HG03439 (cell line): ENCODE results near the gene NDST1.

ENCODE experiments used
- ATAC-seq: cut with Tn5 transposase; IDR thresholded peaks from one replicate; pipeline ENCODE4 v1.9.1; 2021; ENCODE audit warnings: mild to moderate bottlenecking, moderate library complexity; ENCODE audit not compliant: unreplicated experiment

Gene NDST1

GRCh38 chr5:150583541-150584225 is 75.8 kb downstream of the NDST1 start:
- no peak for ATAC-seq

- no peak for ATAC-seq
Observed at GRCh38 chr5:150584556-150585335, 76.8 kb downstream of the NDST1 start.

GRCh38 chr5:150585781-150586341 is 77.9 kb downstream of the NDST1 start:
- ATAC-seq = no peak

GRCh38 chr5:150587016-150587415 is 79.1 kb downstream of the NDST1 start:
- no peak for ATAC-seq

DNA sequence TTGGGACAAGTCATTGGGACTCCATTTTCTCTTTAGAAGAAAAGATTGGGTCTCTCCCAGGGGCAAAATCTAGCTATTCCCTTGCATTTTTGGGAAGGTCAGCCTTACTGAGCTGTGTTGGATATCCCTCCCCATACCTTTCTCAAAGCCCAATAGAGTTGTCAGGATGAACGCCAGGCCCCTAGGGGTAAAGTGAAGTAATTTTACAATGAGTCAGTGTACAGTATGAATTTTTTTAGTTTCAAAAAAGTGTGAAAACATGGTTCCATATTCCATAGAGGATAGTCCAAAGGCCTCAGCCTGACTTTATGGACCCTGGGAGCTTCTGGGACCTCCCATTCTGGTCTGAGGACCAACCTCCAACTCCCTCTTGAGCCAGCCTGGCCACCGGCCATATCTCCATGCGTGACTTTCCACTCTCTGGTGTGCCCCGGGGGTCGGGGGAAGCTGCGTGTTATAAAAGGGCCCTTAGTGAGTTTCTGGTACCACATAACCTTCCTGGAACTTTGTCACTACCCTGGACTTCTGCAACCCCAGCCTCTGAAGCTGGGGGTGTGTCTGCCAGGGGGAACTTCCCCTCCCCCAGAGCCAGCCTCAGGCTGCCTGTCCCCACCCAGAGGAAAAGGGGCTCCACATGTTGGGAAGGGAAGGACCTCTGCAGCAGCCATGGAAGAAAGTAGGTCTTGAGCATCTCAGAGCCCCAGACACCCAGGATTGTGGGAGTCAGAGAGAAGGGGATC is 80.1 kb downstream of the NDST1 start:
- ATAC-seq = no peak

- ATAC-seq = no peak
Observed at GRCh38 chr5:150588596-150588890, 80.6 kb downstream of the NDST1 start.

DNA sequence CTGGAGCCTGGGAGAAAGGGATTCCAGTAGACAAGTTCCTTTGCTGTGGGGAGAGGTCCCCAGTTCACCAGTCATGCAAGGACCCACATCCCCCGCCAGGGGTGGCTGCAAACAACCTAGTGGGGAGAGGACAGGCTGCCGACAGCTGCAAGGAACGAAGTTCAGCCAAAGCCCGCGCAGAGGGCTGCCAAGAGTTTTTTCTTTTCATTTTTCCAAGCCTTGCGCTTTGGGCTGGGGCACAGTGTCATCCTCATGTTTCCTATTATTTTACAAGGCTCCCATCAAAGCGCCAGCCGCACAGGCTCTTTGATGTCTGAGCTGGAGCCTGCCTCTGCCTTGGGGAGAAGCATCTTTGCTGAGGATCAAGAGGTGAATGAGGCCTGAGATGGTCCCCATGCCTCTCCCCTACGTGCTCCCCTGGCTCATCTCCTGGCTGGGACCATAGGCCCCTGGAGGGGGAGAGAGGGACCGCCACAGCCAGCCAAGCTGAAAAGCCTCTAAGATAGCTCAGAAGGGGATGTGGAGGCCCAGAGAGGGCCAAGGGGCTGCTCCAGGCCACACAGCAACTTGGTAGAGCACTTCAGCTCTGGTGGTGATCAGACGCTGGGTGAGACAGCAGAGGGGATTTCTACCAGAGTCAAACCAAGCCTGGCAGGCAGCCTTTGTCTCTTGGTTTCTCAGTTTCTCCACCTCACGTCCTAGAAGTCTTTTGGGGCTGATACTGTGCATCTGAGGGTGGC is 82.1 kb downstream of the NDST1 start:
- peak; percentile 71 for ATAC-seq

DNA sequence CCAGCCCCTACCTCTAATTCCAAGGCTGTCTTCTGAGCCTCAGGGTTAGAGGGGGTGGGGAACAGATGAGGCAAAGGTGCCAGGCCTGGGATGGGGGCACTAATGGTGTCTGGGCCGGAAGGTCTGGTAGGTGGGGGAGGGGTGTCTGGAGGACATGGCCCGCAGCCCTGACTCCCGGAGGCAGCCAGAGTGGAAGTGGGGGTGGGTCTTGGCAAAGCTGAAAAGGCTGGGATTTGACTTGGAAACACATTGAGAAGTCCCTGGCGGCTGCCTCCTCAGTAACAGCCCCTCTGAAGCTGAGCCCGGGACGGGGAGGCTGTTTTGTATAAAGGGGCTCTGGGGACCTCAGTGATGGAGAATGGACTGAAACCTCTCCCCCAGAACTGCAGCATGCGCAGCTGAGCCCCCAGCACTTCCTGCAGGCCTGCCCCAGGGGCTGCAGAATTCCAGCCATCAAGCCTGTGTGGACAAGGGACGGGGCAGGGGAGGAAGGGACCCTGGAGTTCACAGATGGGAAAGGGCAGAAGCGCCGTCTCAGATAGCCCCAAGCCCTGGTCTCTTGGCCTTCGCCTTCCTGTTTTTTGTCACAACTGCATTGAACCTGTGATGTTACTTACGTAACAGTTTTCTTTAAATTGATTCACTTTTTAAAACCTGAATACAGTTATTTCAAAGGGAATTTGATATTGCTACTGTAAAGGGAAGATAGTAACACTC is 83.2 kb downstream of the NDST1 start:
- ATAC-seq = no peak

DNA sequence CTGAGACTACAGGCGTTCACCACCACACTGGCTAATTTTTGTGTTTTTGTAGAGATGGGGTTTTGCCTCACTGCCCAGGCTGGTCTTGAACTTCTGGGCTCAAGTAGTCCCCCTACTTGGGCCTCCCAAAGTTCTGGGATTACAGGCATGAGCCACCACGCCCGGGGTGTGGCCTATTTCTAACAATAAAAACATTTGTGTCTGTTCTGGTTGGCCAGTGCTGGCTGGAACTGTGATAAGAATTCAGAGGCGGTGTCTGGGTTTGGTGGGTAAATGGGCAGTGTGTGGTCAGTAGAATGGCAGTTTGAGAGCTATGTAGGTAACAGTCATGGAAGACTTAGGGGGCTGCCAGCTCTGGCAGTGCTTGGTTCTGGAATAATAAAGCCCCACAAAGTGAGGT is 85.7 kb downstream of the NDST1 start:
- ATAC-seq = no peak

DNA sequence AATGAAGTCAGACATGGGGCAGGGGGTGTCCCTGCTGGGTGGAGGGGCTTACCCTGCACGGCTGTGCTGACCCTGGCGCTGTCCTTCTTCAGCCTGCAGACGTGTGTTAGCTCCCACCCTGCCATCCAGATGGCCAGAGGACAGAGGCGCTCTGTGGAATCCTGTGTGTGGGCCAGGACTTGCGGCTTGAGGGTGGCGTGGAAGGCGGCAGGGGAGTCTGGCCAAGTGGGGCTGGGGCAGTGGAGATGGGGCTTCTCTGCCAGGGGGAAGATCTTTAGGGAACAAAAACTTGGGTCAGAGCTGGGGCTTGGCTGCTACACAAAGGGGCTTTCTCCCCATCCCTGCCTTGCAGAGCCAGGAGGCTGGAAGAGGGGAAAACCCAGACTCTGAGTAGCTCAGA is 86.1 kb downstream of the NDST1 start:
- no peak for ATAC-seq

DNA sequence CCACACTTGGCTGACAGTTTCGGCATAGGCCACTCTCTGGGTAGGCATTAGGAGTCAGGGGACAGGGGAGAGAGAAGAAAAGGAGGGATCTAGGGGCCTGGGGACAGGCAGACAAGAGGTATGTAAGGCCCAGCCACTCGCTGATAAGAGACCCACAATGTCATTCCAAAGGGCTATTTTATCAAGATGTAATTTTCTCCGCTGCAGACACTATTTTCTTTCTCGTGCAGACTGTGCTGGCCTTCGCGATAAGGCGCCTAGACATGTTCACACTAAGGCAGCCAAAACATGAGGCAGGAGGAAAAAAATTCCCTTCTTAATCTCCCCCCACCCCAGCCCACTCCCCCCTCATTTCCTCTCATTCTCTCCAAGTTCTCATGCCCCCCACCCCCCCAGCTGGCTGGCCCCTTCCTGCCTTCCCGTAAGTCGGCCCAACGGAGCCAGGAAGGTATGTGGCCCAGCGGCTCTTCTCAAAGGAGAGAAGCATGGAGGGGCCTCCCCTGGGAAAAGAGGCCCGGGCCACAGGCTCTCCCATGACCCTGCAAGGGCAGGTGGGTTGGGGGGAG is 87.6 kb downstream of the NDST1 start:
- ATAC-seq = no peak

DNA sequence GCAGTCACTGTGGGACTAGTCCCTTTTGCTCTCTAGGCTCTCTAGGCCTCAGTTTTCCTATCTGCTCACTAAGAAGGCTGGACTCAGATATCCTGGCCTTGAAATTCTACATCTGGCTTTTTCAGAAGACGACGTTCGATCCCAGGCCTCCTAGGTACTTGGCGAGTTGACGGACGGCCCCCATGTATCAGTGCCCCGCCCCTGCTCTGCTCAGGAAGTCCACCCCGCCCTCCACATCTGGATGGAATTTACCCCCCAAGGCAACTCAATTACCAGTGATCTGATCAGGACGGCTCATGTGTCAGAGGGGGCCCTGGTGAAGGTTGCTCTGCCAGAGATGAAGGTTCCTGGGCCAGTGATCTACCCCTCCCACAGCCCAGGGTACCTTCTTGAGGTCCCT is 88.4 kb downstream of the NDST1 start:
- no peak for ATAC-seq

DNA sequence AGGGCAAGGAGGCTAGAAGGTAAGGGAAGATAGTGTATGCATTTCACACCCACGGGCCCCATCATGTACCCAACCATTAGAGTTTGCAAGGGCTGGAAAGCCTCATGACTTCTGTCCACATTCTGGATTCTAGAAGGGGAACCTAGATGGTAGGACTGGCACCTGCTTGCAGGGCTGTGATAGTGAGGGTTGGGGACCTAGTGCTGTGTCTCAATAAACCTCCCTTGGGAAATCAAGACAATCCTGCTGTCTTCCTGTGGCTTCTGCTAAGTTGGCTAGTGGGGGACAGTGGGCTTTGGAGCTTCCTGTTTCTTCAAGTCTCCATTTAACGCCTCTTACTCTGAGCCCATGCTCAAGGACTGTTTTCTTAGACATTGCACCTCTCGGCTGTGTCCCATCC is 88.9 kb downstream of the NDST1 start:
- no peak for ATAC-seq

GRCh38 chr5:150598006-150598405 is 90.1 kb downstream of the NDST1 start:
- ATAC-seq = no peak

DNA sequence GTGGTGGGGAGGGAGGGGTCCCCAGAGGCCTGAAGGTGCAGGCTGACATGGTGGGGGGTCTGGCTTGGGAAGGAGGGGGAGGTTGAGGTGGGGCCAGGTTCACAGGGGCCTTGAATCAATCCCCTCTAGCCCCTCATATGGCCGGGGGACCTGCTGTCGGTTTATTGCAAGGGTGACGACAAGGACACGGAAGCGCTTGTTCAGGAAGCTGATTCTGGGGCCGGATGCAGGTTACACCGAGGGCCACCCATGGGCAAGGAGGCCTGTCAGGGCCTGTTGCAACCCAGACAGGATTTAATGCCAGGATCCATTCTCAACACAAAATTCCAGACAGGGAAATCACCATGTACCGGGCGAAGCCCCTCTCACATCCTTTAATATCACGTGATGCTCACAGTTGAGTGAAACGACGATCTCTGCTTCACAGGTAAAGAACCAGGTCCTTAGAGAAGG is 90.9 kb downstream of the NDST1 start:
- ATAC-seq = no peak

GRCh38 chr5:150599281-150599680 is 91.3 kb downstream of the NDST1 start:
- no peak for ATAC-seq

GRCh38 chr5:150599917-150600511 is 92.1 kb downstream of the NDST1 start:
- no peak for ATAC-seq

GRCh38 chr5:150600616-150601490 is 92.9 kb downstream of the NDST1 start:
- no peak for ATAC-seq
